ENCODE measurements around the gene MRTFB. TPM values are rescaled to one million over a fixed set of nuclear protein-coding genes. Genes with fewer than 3 reads are reported as not detected.

Gene MRTFB
- total RNA-seq, 1 donor from 2014 or later, result 36.3 TPM

DNA sequence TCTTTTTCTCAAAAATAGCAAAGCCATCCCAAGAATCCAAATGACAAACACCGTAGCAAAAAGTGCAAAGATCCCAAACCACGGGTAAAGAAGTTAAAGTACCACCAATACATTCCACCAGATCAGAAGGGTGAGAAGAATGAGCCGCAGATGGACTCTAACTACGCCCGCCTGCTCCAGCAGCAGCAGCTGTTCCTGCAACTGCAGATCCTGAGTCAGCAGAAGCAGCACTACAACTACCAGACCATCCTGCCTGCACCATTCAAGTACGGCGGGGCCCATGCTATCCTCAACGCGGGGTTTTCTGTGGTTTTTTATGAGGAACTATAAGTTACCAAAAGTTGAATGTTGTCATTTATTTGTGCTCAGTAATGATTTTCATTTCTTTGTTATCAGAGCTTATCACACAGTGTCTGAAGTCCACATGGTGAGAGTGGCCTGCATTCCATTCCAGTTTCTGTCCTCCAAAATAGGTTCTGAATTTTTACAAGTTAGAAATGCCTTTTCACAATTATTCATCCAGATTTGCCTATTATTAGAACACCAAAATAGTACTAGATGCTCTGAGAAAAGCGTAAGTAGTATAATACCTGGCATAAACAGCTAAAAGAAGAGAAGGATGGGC is 169.2 kb downstream of the MRTFB start:
- DNase-seq, result no peak

DNA sequence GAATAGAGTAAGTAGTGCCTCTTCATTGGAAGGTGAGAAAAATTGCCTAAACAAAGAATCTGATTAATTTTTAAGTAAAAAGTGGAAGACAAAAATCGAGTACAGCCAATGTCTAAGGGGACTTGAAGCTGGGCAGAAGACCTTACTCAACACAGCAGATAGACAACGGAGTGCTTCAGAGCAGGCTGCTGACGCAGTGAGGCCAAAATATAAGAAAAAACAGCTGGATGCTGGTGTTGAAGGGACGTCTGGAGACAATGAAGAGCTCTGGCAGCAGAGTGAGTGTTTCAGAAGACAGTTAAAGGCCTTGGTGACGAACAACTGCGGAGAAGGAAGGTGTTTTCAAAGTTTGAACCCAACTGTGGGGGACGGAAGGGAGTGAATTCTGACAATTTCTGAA is 169.8 kb downstream of the MRTFB start:
- no peak for DNase-seq

DNA sequence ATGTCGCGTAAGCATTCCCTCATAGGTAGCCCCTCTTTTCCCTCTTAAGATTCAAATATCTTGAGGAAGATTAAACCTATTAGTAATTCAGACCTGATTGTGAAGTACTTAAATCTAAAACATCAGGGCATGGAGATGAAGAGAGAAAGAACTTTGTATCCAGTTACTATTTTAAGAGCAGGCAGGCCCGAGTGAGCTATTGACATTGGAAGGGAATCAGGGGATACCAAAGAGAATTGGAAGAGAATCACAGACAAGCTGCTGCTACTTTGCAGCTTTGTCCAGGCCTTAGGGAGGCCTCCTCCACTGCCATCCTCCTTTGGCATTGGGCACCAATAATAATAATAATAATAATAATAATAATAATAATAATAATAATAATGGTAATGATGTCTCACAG is 170.5 kb downstream of the MRTFB start:
- DNase-seq, result no peak

DNA sequence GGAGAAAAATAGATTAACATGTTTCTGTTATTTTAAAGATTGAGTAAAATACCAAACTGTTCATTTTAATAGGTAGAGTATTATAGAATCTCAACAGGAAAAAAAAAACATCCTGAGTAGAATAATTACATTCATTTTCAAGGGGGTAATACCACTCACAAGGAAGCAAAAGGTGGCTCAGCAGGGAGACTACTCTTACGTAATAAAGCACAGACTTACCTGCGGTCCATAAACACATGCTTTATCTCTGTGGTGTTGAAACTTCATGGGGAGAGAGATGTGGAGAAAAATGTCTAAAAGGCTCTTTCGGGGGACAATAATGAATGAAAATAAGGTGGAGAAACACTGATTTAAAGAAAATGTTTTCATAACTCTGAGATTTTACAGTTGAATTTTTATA is 171.7 kb downstream of the MRTFB start:
- no peak for DNase-seq

DNA sequence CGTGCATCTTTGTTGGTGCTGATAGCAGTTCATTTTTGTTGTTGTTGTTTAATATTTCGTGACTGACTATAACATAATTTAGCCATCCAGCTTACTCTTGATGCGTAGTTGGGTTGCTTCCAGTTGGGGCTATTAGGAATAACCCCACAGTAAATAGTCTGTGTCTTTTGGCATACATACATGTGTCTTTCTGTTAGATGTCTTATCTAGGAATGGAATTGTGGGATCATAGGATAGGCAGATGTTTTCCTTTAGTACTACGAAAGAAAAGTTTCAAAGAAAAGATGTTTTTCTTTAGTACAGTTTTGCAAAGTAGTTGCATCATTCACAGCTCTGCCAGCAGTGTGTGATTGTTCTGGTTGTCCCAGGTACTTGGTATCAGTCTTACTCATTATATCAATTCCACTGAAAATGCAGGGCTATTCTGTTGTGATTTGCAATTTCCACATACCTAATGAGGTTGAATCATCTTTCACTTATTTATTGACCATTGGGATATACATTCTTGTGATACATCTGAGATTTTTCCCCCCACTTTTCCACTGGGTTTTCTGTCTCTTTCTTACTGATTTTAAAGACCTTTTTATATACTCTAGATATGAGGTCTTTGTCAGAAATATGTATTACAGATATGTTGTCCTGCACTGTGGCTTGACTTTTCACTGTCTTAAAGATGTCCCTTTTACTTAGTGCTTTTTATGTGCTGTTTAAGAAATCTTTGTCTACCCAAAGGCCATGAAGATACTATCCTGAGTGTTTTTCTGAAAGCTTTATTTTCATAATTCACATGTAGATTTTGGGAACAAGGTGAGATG is 173.3 kb downstream of the MRTFB start:
- no peak for DNase-seq

GRCh38 chr16:14248791-14249190 is 177.7 kb downstream of the MRTFB start:
- DNase-seq, result no peak

DNA sequence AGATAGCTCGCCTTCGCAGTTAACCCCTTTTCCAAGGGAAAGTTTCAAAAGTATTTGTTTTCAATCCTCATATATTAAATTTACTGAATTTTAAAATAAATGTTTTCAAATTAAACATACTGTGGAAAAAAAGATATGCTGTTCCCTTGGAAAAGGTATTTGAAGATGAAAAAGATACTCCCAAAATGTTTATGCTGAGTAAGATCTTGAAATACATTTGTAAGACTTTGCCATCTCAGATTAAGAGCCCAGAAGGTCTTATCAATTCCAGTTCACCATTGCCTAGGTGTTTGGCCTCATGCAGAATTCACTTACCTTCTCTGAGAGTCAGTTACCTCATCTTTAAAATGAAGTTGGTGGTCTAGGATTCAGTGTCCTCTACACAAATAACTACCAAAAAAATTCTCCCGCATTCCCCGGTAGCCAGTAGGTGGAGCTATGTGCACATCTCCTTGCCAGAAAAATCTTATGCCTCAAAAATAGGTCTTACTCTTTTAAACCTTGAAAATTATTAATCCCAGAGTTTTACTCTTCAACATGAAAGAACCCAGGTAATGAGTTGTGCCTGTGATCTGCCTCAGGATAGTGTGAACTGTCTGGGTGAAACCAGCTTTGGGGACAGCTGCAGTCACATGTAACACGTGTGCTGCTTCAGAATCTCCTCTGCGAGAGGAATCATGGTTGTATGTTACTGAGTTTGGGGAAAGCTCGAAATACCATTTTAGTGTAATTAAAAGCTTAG is 178.3 kb downstream of the MRTFB start:
- peak; percentile 5 for DNase-seq

DNA sequence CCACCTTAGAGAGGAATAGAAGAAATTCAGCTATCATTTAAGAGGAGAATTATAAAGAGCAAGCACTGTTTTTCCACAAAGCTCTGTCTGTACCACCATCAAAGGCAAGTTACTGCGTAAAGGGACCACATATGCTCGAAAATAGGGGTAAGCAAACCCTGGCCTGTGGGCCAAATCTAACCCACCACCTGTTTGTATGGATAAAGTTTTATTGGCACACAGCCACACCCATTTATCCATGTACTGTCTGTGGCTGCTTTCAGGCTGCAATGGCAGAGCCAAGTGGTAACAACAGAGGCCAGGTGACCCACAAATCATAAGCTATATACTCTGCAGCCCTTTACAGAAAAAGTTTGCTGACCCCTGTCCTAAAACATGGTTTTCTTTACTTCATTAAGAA is 180.3 kb downstream of the MRTFB start:
- no peak for DNase-seq

- no peak for DNase-seq
These were observed 181.7 kb downstream of the MRTFB start for GRCh38 chr16:14252860-14253259.

DNA sequence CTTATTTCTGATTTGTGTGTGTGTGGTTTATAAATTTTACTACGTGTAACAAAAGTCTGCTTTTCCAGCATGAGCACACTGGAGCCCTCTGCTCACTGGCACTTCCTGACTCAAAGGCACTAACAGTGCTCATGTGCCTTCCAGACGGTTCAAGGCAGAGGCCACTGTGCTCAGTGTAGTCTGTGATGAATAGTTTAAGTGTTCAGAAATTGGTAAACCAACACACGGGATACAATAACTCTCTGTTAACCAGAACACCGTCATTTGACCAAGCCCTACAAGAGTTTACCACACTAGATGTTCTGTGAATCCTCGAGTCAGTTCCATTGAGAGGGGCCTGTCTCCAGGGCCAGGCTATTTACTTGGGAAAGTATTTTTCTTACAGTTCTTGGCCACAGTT is 191.9 kb downstream of the MRTFB start:
- no peak for DNase-seq

DNA sequence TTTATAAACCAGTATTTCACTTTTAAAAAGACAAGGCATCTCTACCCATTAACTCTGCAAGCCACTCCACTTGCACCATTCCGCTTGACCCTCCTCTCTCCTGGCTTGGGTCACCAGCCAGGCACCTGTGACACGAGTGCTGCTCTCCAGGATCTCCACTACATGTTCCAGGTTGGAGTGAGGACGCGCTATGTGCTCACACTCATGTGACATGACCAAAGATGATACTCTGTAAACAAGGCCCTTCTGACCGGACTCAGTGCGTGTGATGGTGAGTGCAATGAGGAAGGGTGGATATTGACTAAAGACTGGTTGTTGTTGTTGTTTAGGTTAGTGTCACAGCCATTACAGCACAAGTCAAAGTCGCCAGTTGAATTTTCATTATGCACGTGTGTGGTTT is 192.7 kb downstream of the MRTFB start:
- no peak for DNase-seq

GRCh38 chr16:14264327-14264943 is 193.3 kb downstream of the MRTFB start:
- no peak for DNase-seq

GRCh38 chr16:14268073-14268472 is 197.0 kb downstream of the MRTFB start:
- DNase-seq, result no peak

GRCh38 chr16:14275934-14276333 is 204.8 kb downstream of the MRTFB start:
- no peak for DNase-seq

- DNase-seq, result no peak
These were observed 207.6 kb downstream of the MRTFB start for GRCh38 chr16:14278749-14279148.

GRCh38 chr16:14280541-14280940 is 209.4 kb downstream of the MRTFB start:
- DNase-seq, result no peak

DNA sequence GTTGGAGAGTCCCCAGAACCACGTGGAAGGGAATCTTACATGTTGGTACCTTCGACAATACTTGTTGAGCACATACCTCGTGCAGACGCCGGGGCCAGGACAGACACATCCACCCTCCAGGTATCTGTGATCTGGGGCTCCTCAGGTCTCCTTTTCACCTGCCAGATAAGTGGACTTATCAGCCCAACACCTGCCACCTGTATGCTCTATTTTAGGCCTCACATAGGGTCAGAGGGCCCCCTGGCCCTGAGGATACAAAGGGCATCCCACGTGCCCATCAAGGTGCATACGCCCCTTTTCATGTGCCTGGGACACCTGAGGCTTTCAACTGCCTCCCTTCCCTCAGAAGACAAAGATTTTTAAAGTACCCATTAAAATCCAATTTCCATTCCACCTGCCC is 212.7 kb downstream of the MRTFB start:
- no peak for DNase-seq

DNA sequence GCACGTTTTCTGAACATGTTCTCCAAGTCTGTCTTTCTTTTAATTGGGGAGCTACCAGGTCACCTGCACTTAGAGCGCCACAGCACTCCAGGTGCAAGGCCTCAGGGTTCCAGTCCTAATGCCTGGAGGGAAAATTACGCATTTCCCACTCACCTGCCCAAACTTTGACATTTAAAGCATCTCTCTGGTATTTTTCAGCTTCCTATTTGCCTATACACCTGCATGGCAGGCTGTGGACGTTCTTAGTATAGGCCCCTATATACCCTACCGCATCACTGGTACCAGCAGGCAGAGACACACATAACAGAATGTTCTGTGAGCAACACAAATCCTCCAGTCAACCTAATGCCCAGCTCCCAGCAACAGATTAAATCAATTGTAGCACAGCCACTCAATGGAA is 213.3 kb downstream of the MRTFB start:
- DNase-seq, result no peak

- DNase-seq, result no peak
These were observed 213.9 kb downstream of the MRTFB start for GRCh38 chr16:14284930-14285512.

DNA sequence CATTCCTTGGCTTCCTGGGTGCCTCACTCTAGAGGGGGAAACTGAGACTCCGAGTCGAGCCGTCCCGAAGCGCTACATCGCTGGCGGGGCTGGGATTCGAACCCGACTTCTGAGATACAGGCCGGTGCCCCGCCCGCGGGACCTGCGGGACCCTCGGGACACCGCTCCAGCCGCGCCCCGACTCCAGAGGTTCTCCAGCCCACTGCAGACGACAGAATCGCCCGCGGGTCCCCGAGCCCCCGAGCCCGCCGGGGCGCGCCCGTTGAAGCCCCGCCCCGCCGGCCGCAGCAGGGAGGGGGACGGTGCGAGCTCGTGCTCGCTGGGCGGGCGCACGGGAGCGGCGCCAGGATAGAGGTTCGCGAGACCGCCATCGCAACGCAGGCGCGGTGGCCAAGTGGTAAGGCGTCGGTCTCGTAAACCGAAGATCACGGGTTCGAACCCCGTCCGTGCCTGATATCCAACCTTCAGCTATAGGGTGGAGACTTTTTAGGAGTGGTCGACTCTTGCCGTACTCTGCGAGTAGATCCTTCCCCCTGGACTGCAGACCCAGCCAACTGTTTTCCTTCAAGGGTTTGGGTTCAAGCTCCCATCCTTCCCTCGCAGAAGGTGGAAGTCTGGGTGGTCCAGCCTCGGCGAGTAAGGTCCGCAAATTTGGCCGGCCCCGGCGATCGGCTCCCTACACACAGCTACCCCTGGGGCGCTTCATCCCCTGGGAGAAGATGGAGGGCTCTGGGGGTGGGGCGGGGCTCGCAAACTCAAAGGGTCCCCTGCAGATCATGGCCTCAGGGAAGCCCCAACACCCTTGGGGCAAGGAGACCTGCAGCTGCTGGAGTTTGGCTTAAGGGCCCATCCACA is 214.6 kb downstream of the MRTFB start:
- DNase-seq, result peak; percentile 84

- DNase-seq, result no peak
These were observed 215.5 kb downstream of the MRTFB start for GRCh38 chr16:14286368-14287230.

All from occipital lobe (tissue), 2 donors.